Adrenal gland (tissue), 12 donors: ENCODE measurements around the gene TNS2. TPM values are rescaled to one million over a fixed set of nuclear protein-coding genes. Genes with fewer than 3 reads are reported as not detected.

Source experiments
- DNase-seq, 7 donors: peaks; one replicate each; pipeline ENCODE4 v3.0.0-alpha.2; 2019 to 2020
- H3K27ac ChIP-seq, 5 donors: fragments of 200-600 bp; sonication (generic) in 4 of 5; 1 replicate in 3 of 5; 2 replicates in 2 of 5; pipeline versions ENCODE4 v1.5.1 to v1.8.0; 2016 to 2020; ENCODE audit warnings: mild to moderate bottlenecking in 1 of 5
- H3K27me3 ChIP-seq: fragments of 200-600 bp; 2 replicates; pipeline ENCODE4 v1.8.0; 2021
- H3K36me3 ChIP-seq, 2 donors: fragments of 200-600 bp; replicated peaks in 1 of 2; 1 replicate in 1 of 2; 2 replicates in 1 of 2; pipeline versions ENCODE4 v1.5.1 to v1.8.0; 2018 to 2022
- H3K4me1 ChIP-seq, 2 donors: fragments of 200-600 bp; replicated peaks in 1 of 2; 1 replicate in 1 of 2; 2 replicates in 1 of 2; pipeline versions ENCODE4 v1.5.1 to v1.8.0; 2018 to 2021
- H3K4me3 ChIP-seq, 4 donors: fragments of 200-600 bp; sonication (generic) in 3 of 4; one replicate each; pipeline ENCODE4 v1.5.1; 2016 to 2018
- H3K9me3 ChIP-seq, 3 donors: fragments of 200-600 bp; sonication (generic) in 1 of 3; replicated peaks in 1 of 3; 1 replicate in 2 of 3; 2 replicates in 1 of 3; pipeline versions ENCODE4 v1.5.1 to v1.8.0; 2016 to 2021
- POLR2A ChIP-seq, 2 donors: fragments of 450-650 bp; IDR thresholded peaks; one replicate each; pipeline ENCODE4 v1.6.1; 2017; ENCODE audit warnings: antibody characterized with exemption in 2 of 2, mild to moderate bottlenecking in 2 of 2, moderate library complexity in 1 of 2
- WGBS, 4 donors: extraction: QIAGEN DNeasy Blood & Tissue Kit in 2 of 4; methylation state at CpG; one replicate each; pipeline versions ENCODE4 v1.1.5 to v1.1.7; 2013 to 2017; 5-methylcytosine and 5-hydroxymethylcytosine counted together
- intact Hi-C, 2 donors: fragments of 100-400 bp; cut with DNase I; formaldehyde crosslinking; loops; one replicate each; pipeline versions ENCODE4 v1.14.1 to v1.15.0; 2022 to 2023
- polyA plus RNA-seq, 3 donors: library from polyadenylated mRNA; stranded (reverse); fragments of 200-250 nt in 2 of 3; fragments of 350-450 nt in 1 of 3; fragmentation: Illumina TruSeq in 1 of 3; extraction: RNeasy Lipid Tissue Mini Kit (QIAGEN cat#74804) in 1 of 3; gene quantifications; one replicate each; pipeline ENCODE4 v1.2.3, GENCODE V29; 2013 to 2014
- total RNA-seq, 9 donors: library from RNA; depleted of rRNA in 4 of 9; stranded (reverse); fragments of >200 nt in 4 of 9; fragments of 120-200 nt in 1 of 9; fragmentation: NEBNext Ultra II Directional in 1 of 9; extraction: Animal tissue kit (Norgen Biotek cat#: 25700) in 1 of 9; gene quantifications; one replicate each; pipeline versions ENCODE4 v1.1.0 to v1.2.4, GENCODE V29; 2013 to 2023
- TF ChIP-seq, protein P1 (sequence below), 6 experiments: fragments of 450-650 bp in 4 of 6; fragments of 200-600 bp in 2 of 6; sonication (generic) in 1 of 6; IDR thresholded peaks; 1 replicate in 5 of 6; 2 replicates in 1 of 6; pipeline versions ENCODE4 v1.5.1 to v1.8.0; 2016 to 2021; ENCODE audit warnings: antibody characterized with exemption in 6 of 6, mild to moderate bottlenecking in 2 of 6, moderate library complexity in 1 of 6
- donor health status: healthy with polysubstance abuse.
- donor health status: Bipolar disorder and iron deficiency.
- donor health status: DM: yes; HTN: yes; CAD: no.
- donor health status: DM: no; HTN: no; CAD: no.
- donor health status: DM: no; HTN: no; CAD: no.
- donor health status: DM: yes; HTN: yes; CAD: no.

Gene TNS2
- total and polyA plus RNA-seq, 12 donors, result 21.8 to 1,019 (median 175) TPM

GRCh38 chr12:53059434-53060063 is 9.7 kb downstream of the TNS2 start:
- H3K27me3 ChIP-seq, result no peaks in the 10 kb centered on the region
- no peaks in the 10 kb centered on the region for H3K9me3 ChIP-seq
- TF ChIP-seq, protein P1, sequence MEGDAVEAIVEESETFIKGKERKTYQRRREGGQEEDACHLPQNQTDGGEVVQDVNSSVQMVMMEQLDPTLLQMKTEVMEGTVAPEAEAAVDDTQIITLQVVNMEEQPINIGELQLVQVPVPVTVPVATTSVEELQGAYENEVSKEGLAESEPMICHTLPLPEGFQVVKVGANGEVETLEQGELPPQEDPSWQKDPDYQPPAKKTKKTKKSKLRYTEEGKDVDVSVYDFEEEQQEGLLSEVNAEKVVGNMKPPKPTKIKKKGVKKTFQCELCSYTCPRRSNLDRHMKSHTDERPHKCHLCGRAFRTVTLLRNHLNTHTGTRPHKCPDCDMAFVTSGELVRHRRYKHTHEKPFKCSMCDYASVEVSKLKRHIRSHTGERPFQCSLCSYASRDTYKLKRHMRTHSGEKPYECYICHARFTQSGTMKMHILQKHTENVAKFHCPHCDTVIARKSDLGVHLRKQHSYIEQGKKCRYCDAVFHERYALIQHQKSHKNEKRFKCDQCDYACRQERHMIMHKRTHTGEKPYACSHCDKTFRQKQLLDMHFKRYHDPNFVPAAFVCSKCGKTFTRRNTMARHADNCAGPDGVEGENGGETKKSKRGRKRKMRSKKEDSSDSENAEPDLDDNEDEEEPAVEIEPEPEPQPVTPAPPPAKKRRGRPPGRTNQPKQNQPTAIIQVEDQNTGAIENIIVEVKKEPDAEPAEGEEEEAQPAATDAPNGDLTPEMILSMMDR (IDR thresholded peaks at IDR 0.05), result no peak
- TF ChIP-seq POLR2A (IDR thresholded peaks at IDR 0.05), result no peak
- DNase-seq, result peak in 2 of 7 donors; percentile 2 to 18
- H3K36me3 ChIP-seq, result peaks cover 0 to 94% of the 10 kb centered on the region in 2 donors
- peaks cover 24 to 49% of the 10 kb centered on the region in 2 donors for H3K4me1 ChIP-seq
- 82 to 92% (median 89%) methylated on average over 2 to 24 of the region's 24 CpGs for WGBS, 4 donors
- intact Hi-C loops, result loop anchor here in 1 of 2 donors (10.0 kb wide), 1 partner anchor 135 kb away; no protein-coding TSS in a partner anchor
- peak overlapping the region in 2 of 5 donors; percentile 73 to 88 for H3K27ac ChIP-seq
- H3K4me3 ChIP-seq, result no peak overlapping the region

GRCh38 chr12:53060064-53060720 is 10.3 kb downstream of the TNS2 start:
- peak in 4 of 7 donors; percentile 4 to 41 (median 10) for DNase-seq
- Histone ChIP-seq H3K4me1 (peaks cover 18 to 43% of the 10 kb centered on the region in 2 donors), H3K4me3 (no peak overlapping the region), H3K9me3 (no peaks in the 10 kb centered on the region), H3K27me3 (no peaks in the 10 kb centered on the region), H3K27ac (peak overlapping the region in 3 of 5 donors; percentile 55 to 88 (median 73)), H3K36me3 (peaks cover 0 to 97% of the 10 kb centered on the region in 2 donors)
- no peak for TF ChIP-seq POLR2A (IDR thresholded peaks at IDR 0.05)
- TF ChIP-seq, protein P1 (IDR thresholded peaks at IDR 0.05), result no peak
- intact Hi-C loops, result loop anchor here in 1 of 2 donors (10.0 kb wide), 1 partner anchor 135 kb away; no protein-coding TSS in a partner anchor
- 60 to 83% (median 81%) methylated on average over 4 to 17 of the region's 17 CpGs for WGBS, 4 donors

GRCh38 chr12:53060721-53061276 is 10.9 kb downstream of the TNS2 start:
- intact Hi-C loops, result loop anchor here in 1 of 2 donors (10.0 kb wide), 1 partner anchor 134 kb away; no protein-coding TSS in a partner anchor
- Histone ChIP-seq H3K4me1 (peaks cover 13 to 39% of the 10 kb centered on the region in 2 donors), H3K27ac (peak overlapping the region in 3 of 5 donors; percentile 55 to 88 (median 73)), H3K36me3 (peaks cover 0 to 95% of the 10 kb centered on the region in 2 donors), H3K4me3 (no peak overlapping the region), H3K27me3 (no peaks in the 10 kb centered on the region), H3K9me3 (no peaks in the 10 kb centered on the region)
- DNase-seq, result peak in 6 of 7 donors; percentile 19 to 68 (median 40)
- 57 to 77% (median 66%) methylated on average over 9 to 18 of the region's 18 CpGs for WGBS, 4 donors
- TF ChIP-seq, protein P1 (IDR thresholded peaks at IDR 0.05), result no peak
- no peak for TF ChIP-seq POLR2A (IDR thresholded peaks at IDR 0.05)
